OCI-LY7 (cell line): ENCODE results near the gene CISTR. TPM values are rescaled to one million over a fixed set of nuclear protein-coding genes. Genes with fewer than 3 reads are reported as not detected.

Source experiments
- Bru-seq: library from RNA; stranded (reverse); fragments of 400-500 nt; gene quantifications from one replicate; lab custom pipeline; 2021; lab: Mats Ljungman, UMichigan
- BruChase-seq, 2 experiments: library from RNA; stranded (reverse); fragments of 400-500 nt; gene quantifications; one replicate each; lab custom pipeline; 2021; lab: Mats Ljungman, UMichigan
- BruUV-seq: library from RNA; stranded (reverse); fragments of 400-500 nt; replicated peaks from 2 replicates; lab custom pipeline; 2021; lab: Mats Ljungman, UMichigan
- CTCF ChIA-PET: fragments of 300-600 bp; sonication (Branson Sonifier 250); formaldehyde crosslinking; loops from one replicate; lab custom pipeline; 2022; ENCODE audit warnings: antibody characterized with exemption; ENCODE audit not compliant: unreplicated experiment; lab: Charles Lee
- POLR2A ChIA-PET: fragments of 300-600 bp; sonication (Branson Sonifier 250); formaldehyde crosslinking; loops from one replicate; lab custom pipeline; 2022; ENCODE audit warnings: antibody characterized with exemption; lab: Charles Lee
- DNase-seq: peaks from one replicate; pipeline ENCODE4 v3.0.0-alpha.2; 2015; ENCODE audit warnings: low spot score
- H2AFZ ChIP-seq: fragments of 200-600 bp; sonication (generic), shearing (Covaris generic); 2 replicates; pipeline ENCODE4 v1.6.1; 2014; ENCODE audit warnings: mild to moderate bottlenecking, antibody characterized with exemption, low read length, moderate library complexity
- H3K27ac ChIP-seq: fragments of 200-600 bp; sonication (generic); 2 replicates; pipeline ENCODE4 v1.5.1; 2014; ENCODE audit warnings: mixed run types, low read depth, mild to moderate bottlenecking, moderate library complexity, low read length, inconsistent platforms; ENCODE audit not compliant: poor library complexity, severe bottlenecking
- H3K36me3 ChIP-seq: fragments of 200-600 bp; sonication (generic); 2 replicates; pipeline ENCODE4 v1.6.1; 2014; ENCODE audit warnings: mild to moderate bottlenecking, antibody characterized with exemption, low read length, moderate library complexity, mixed read lengths; ENCODE audit not compliant: insufficient read depth
- H3K4me1 ChIP-seq: fragments of 200-600 bp; sonication (generic); 2 replicates; pipeline ENCODE4 v1.5.1; 2014; ENCODE audit warnings: mild to moderate bottlenecking, low read length; ENCODE audit not compliant: insufficient read depth, poor library complexity, severe bottlenecking
- H3K4me2 ChIP-seq: fragments of 200-600 bp; sonication (generic); 2 replicates; pipeline ENCODE4 v1.6.1; 2014; ENCODE audit warnings: mild to moderate bottlenecking, low read length
- H3K4me3 ChIP-seq: fragments of 200-600 bp; sonication (generic); 2 replicates; pipeline ENCODE4 v1.5.1; 2014; ENCODE audit warnings: mild to moderate bottlenecking, low read depth, low read length; ENCODE audit not compliant: poor library complexity, severe bottlenecking
- H3K79me2 ChIP-seq: fragments of 200-600 bp; sonication (generic); 2 replicates; pipeline ENCODE4 v1.6.1; 2016; ENCODE audit warnings: low read depth, mild to moderate bottlenecking, low read length, moderate library complexity, mixed read lengths; ENCODE audit not compliant: insufficient read depth
- H3K9me2 ChIP-seq: fragments of 200-600 bp; sonication (generic); 2 replicates; pipeline ENCODE4 v1.6.1; 2016; ENCODE audit warnings: mild to moderate bottlenecking, low read length, mixed read lengths; ENCODE audit not compliant: insufficient read depth
- H3K9me3 ChIP-seq: fragments of 200-600 bp; sonication (generic); 2 replicates; pipeline ENCODE4 v1.6.1; 2014; ENCODE audit warnings: mild to moderate bottlenecking, mixed run types, low read length, mixed read lengths
- H4K20me1 ChIP-seq: fragments of 200-600 bp; sonication (generic); 2 replicates; pipeline ENCODE4 v1.6.1; 2014; ENCODE audit warnings: mild to moderate bottlenecking, antibody characterized with exemption, low read length, moderate library complexity, mixed read lengths; ENCODE audit not compliant: insufficient read depth
- CTCF ChIP-seq: fragments of 200-600 bp; sonication (generic); conservative IDR thresholded peaks from 2 replicates; pipeline ENCODE4 v1.5.1; 2014; ENCODE audit warnings: mild to moderate bottlenecking, antibody characterized with exemption, low read length, moderate library complexity, mixed read lengths
- EZH2phosphoT487 ChIP-seq: fragments of 200-600 bp; sonication (generic); IDR thresholded peaks from 2 replicates; pipeline ENCODE4 v1.6.1; 2018; ENCODE audit warnings: low read depth, borderline replicate concordance, mild to moderate bottlenecking, mixed run types, antibody characterized with exemption, low read length, moderate library complexity, mixed read lengths
- intact Hi-C: fragments of 100-400 bp; cut with micrococcal nuclease; formaldehyde crosslinking; loops from one replicate; pipeline ENCODE4 v1.10.0; 2022; ENCODE audit not compliant: unreplicated experiment
- long read RNA-seq: library from polyadenylated mRNA; stranded (forward); transcript quantifications from one replicate; pipeline ENCODE4 v2.0.0, GENCODE V29; 2022
- total RNA-seq, 2 experiments: library from RNA; depleted of rRNA in 1 of 2; stranded (reverse); fragments of >200 nt in 1 of 2; shearing (Covaris generic) in 1 of 2; gene quantifications; 2 replicates each; pipeline ENCODE4 v1.2.3, GENCODE V29; 2014 to 2022

Gene CISTR
- total RNA-seq (2014; rRNA removed; shearing (Covaris generic)) (0.67 and 0.76 TPM in 2 replicates), total RNA-seq (2022) (1.3 and 3.2 TPM in 2 replicates), Bru-seq, nascent RNA (percentile 37 among the genes with signal in this experiment), BruChase-seq, experiment 1, labeled RNA remaining after a 6-hour chase (percentile 15 among the genes with signal in this experiment), BruChase-seq, experiment 2, labeled RNA remaining after a 2-hour chase (percentile 21 among the genes with signal in this experiment)
- long read RNA-seq, partial matches to known transcripts: 0 of 1 reads
- long read RNA-seq, other reads (novel, unspliced or antisense): 1 of 1 reads

- Histone ChIP-seq H3K9me3 (no peaks in the 10 kb centered on the region), H3K27ac (peak within 1 kb of the TSS; percentile 94), H3K9me2 (no peaks in the 10 kb centered on the region), H4K20me1 (no peaks in the 10 kb centered on the region), H3K4me1 (peaks cover 91% of the 10 kb centered on the region), H3K4me2 (peak within 1 kb of the TSS; percentile 87), H2AFZ (peak within 1 kb of the TSS; percentile 57; the same call in 1 of the 2 replicates), H3K36me3 (no peaks in the 10 kb centered on the region), H3K4me3 (peak within 1 kb of the TSS; percentile 74), H3K79me2 (peaks cover 23% of the 10 kb centered on the region; the same call in 1 of the 2 replicates)
- CTCF ChIA-PET: no interaction called here
- TF ChIP-seq CTCF (no peak), EZH2phosphoT487 (no peak)
- POLR2A ChIA-PET: interaction anchor here (0.6 to 1.0 kb wide), 4 partner anchors 8 to 76 kb away, joined by 3 to 4 read pairs (median 4); partner anchors contain the start of gene ATP5MC2
- DNase-seq: peak; percentile 84
- no TSS peak for BruUV-seq
- intact Hi-C loops: loop anchor here (5.0 to 10.0 kb wide), 4 partner anchors 124 to 747 kb away; partner anchors contain the start of genes ATF7, EIF4B and ITGB7
Observed at GRCh38 chr12:53751336-53752191, at the start of gene CISTR. Gene CISTR, minus strand, starts transcription at chr12:53751979.

DNA sequence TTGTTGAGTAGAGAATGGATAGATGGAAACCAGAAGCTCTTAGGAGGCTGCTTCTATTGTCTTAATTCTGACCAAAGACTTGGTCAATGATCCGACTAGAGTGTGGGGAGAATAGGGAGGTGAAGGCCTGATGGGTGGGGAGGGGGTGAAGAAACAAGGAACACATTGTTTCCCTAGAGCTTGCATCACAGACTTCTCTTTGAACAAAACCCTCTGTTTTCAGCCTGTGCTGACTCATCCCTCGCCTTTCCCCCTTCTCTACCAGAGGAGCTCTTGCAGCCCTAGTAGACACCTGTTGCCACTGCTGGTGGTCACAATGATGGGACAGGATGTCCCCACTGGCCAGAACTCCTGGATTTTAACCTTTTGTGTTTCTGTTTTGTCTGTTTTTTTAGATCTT is 46.8 kb upstream of the CISTR start:
- Histone ChIP-seq H4K20me1 (no peaks in the 10 kb centered on the region), H2AFZ (no peak overlapping the region), H3K4me2 (no peak overlapping the region), H3K4me3 (no peak overlapping the region), H3K27ac (no peak overlapping the region), H3K9me3 (no peaks in the 10 kb centered on the region), H3K79me2 (no peaks in the 10 kb centered on the region), H3K9me2 (no peaks in the 10 kb centered on the region), H3K36me3 (no peaks in the 10 kb centered on the region), H3K4me1 (no peaks in the 10 kb centered on the region)
- CTCF ChIA-PET: no interaction called here
- DNase-seq: no peak
- intact Hi-C loops: loop anchor here (10.0 kb wide), 1 partner anchor 186 kb away; the partner anchor contains the start of gene HOXC10
- no peak for TF ChIP-seq CTCF
- no peak for TF ChIP-seq EZH2phosphoT487
- BruUV-seq: no TSS peak
- POLR2A ChIA-PET: interaction anchor here (1.1 to 1.3 kb wide), 2 partner anchors 8 to 13 kb away, joined by 3 read pairs; no protein-coding TSS in a partner anchor
